Measurements from ENCODE around the gene CNTN5.

Gene CNTN5

DNA sequence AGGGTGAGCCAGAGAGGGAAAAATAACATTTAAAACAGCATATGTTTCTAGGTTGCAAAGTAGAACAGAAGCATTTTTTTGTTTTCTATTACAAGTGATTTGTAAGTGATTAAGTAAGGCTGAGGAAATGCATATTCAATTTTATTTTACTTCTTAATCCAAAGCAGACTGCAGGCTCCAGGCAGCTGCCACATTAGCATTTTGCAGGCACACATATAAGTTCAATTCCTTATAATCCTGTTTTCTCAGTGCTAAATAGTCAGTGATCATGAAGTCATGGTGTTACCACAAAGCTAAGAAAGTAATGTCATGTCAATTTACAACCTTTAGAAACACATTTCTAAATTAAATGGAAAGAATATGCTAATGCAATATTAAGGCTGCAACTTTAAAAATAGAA lies 149.8 kb downstream of the CNTN5 start:
- DNase-seq (ENCODE audit: low read depth in 2 of 2), result no peak

DNA sequence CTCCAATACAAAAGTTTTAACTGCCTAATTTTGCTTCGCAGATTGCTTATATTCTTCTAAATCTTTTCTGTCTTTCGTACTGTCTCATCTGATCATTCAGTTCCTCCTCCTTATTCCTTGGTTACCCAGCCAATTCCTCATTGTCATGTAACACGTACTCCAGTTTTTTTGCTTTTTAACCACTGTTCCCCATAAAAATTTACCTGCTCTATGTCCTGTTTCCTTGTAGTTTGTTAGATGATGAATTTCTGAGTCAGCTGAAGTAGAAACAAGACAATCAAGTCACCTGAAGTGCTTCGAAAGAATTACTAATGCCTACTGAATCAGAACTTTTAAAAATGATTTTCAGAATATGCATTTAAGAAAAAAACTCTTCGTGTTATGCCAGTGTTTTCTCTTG lies 150.6 kb downstream of the CNTN5 start:
- no peak for DNase-seq (ENCODE audit: low read depth in 2 of 2)

DNA sequence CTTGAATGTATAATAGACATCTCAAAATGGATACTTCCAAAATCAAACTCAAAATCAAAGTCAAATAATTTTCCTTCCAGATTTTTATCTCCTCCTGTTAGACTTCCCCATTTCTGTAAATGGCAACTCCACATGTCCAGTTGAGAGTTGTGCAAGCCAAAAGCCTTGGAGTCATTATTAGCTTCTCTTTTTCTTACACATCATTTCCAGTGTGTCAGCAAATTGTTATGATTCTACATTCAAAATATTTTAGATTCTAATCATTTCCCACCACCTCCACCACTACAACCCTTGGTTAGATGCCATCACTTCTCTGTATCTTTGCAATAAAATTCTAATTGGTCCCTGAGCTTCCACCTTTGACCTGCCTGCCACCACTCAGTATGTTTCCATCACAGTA lies 155.7 kb downstream of the CNTN5 start:
- no peak for DNase-seq (ENCODE audit: low read depth in 2 of 2)

DNA sequence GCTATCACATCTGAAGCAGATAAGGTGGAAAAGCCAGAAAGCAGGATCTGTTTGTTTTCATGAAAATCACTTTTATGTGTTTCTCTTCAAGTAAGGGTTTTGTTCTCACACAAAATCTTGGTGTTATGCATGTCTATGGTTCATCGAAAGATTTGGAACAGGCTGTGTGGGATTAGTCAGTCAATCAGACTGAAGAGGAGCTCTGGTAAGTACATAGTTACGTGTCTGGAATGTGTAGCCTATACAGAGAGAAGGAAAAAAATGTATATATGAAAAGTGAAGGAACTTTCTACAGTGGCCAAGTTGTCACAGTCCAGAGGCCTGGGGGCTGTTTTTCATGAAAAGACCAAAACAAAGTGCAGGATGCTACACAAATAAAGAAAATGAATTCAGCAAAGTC lies 156.7 kb downstream of the CNTN5 start:
- DNase-seq (ENCODE audit: low read depth in 2 of 2), result no peak

DNA sequence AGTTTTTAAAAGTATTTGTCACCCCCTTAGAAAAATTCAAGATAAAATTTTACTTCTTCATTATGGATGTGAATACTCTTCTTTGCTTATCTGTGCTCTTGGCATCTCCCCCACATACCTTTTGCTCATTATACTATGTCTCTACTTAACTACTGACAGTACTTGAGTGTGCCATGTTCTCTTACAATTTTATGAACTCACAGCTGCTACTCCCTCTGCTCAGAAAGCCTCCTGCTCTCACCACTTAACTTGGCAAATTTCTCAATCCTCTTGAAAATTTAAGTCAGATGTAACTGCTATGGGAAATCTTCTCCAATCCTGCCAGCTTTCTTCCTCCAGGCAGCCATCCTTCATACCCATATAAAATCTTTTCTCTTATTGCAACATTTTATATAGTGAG lies 163.4 kb downstream of the CNTN5 start:
- DNase-seq (ENCODE audit: low read depth in 2 of 2), result no peak

DNA sequence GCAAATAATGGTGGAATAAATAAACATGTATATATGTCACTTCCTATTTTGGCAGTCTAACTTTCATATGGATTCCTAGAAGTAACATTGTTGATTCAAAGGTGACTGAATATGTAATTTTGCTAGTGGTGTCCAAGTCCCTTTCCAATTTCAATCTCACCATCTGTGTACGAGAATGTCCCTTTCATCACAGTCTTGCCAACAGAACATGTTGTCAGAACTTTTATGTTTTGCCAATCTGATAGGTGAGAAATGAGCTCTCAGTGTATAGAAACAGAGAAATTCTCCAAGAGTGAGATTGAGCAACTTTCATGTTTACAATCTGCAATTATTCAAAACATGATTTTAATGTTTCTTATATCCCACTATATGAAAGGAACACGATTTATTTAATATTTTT lies 167.5 kb downstream of the CNTN5 start:
- no peak for DNase-seq (ENCODE audit: low read depth in 2 of 2)

DNA sequence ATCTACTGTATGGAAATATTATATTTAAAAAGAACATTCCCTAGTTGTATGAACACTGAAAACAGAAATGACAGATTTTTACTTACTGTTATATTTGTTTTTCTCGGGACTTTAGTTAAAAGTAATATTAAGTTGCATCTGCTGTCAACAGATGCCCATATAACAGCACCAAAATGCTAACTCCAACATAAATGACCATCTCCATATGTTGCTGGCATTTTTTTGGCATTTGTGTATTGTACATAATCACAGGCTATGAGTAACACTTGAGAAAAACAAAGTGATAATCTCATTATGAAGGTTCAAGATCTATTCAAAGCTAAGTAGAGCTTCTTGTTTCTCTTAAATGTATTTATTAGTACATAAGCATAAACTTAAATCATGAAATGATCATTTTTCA lies 172.0 kb downstream of the CNTN5 start:
- DNase-seq (ENCODE audit: low read depth in 2 of 2), result no peak

DNA sequence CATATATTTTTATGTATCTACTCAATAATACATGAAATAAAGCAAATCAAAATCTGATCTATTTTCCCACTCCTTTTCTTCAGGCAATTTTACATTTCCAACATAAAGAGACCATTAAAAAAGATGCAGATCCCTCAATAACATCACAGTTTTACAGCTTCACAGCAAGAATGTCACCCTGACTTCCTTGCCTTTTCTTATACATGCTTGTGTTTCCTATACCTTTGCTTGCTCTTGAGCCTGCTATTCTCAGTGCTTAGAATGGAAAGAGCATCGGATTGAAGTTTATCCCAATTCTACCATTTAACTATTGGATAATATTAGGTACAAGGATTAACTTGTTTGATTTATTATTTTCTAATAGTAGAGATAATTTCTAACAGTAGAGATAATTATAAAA lies 176.7 kb downstream of the CNTN5 start:
- no peak for DNase-seq (ENCODE audit: low read depth in 2 of 2)

DNA sequence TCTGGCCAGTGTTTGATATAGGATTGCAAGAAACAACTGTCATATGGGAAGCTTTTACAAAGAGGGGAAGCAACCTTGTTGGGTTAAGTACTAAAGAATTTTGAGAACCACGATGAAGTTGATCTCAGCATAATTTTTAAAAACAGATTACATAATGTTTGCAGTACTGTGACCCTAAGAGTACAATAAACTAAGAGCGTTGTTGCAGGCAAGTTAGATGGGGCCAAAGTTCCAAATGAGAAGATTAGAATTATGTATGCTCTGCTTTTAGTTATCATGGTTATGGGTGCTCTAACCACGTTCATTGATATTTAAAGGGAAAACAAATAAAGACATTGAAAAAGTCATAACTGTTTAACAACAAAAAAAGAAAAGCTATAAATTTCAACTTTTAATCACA lies 177.5 kb downstream of the CNTN5 start:
- no peak for DNase-seq (ENCODE audit: low read depth in 2 of 2)

DNA sequence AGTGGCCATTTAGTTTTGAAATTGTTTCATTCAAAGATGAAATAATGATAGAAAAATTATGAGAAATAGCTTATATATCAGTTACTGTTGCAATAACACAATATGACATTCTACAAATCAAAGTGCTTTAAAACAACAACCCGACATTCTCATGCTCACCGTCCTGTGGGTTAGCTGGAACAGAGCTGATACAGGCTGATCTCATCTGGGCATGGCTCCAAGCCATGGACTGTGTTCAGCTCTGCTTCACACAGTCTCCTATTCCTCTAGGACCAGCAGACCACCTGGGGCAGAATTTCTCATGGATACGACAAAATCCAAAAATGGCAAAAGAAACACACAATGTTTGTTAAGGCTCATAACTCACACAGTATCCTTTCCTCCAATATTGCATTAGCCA lies 178.6 kb downstream of the CNTN5 start:
- no peak for DNase-seq (ENCODE audit: low read depth in 2 of 2)

DNA sequence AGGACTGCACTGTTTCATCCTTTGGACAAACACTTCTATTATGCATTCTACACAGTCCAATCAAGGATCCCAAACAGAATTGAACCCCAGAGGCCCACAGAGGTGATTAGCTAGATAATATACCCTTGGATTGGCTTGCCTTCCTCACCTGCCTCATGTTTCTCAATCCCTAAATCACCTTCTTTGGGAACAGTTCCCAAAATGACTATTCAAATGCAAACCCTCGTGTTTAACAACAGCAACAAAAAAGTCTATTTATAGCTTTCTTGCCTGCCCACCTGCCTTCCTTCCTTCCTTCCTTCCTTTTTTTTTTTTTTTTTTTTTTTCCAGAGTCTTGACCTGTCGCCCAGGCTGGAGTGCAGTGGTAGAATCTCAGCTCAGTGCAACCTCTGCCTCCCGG lies 180.0 kb downstream of the CNTN5 start:
- no peak for DNase-seq (ENCODE audit: low read depth in 2 of 2)

DNA sequence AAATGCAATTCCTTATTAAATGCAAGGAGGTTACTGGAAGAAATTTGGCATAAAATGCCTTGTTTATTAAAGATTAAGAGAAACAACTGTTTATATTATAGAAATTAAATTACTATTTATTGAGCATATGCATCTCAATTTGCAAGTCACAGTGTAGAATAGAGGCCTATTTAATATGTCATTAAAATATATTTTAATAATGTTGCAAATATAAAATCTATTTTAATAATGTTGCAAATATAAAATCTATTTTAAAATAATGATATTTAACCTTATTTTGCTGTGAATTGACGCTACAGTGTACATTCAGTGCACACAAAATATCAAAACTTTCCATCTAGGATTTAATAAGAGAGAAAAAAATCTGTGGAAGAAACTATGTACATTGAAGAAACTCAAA lies 188.1 kb downstream of the CNTN5 start:
- no peak for DNase-seq (ENCODE audit: low read depth in 2 of 2)

DNA sequence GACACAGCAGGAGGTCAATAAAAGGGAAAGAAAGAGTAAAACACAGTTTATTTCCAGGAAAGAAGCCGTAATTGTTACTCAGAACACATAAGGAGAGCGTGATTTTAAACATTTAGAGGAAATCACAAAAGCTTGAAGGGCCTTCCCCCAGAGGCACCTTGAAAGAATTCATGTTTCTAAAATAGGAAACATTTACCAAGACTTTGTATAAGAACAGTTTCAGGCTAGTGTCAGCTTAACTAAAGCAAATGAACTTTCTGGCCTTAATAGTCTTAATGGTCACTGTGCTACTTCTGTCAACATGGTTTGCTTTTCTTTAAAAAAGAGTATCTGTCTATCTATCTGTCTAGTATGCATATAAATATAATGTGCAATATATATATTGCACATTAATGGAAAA lies 208.8 kb downstream of the CNTN5 start:
- DNase-seq (ENCODE audit: low read depth in 2 of 2), result no peak

DNA sequence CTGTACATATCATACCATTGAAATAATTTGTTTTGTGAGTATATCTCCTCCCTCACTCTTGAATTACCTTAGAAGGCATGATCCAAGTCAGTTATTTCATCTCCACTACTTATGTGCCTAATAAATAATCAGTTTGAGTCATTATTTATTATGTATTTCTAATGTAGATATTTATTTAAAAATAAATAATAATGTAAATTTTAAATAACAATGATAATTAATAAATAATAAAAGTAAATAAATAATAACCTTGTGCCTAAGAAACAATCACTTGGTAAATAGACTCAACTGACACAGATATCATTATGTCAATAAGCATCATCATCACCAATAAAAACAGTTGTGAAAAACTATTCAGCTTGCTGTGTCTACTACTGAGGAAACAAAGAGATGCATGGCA lies 213.8 kb downstream of the CNTN5 start:
- DNase-seq (ENCODE audit: low read depth in 2 of 2), result no peak

DNA sequence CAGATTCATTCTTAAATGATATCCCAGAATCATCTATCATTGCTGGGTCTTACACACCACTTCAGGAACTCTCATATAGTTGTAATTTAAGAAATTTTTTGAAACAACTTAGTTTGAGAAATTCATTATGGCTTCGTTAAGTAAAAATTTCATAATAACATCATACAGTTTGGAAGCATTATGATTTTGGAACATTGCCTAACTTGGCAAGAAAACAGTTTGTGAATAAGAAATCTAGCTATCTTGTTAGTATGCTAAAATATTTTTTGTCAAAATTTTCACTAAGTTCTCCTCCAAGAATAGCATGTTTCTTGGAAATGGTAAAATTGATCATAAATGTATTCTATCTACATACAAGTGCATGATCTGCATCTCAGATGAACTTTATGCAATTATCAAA lies 217.7 kb downstream of the CNTN5 start:
- DNase-seq (ENCODE audit: low read depth in 2 of 2), result no peak

DNA sequence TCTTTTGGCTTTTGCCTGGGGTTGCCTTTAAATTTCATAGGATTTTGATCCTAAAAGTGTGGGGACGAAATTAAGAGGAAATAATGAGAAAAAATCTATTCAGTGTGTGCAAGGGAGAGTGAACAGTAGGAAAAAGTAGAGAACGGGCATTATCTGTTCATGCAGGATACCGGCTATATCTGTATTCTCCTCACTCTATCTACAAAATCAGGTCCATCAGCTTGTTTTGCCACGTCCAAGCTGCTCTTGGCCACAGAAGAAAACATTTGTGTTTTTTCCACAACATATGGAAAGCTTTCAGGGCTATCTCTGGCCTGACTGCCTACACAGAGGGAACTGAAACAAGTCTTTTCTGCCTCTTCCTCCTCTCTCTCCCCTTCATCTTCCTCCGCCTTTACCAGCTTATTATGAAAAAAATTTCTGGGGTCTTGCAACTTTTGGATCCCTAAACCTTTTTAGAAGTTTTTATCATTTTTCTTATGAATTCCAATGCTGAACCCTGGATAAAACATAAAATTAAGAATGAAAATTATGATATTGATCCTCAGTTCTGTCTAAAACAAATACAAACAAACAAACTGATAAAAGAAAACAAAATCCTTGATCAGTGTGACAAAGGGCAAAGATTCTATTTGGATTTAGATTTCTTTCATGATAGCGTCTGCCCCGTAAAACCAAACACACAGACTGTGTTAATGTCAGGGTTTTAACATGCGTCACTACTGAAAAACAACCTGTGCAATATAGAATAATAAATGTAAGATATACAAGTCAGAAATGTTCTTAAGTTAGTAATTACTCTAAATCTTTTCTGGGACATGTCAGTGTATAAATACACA lies 219.7 kb downstream of the CNTN5 start:
- DNase-seq (ENCODE audit: low read depth in 2 of 2), result no peak

DNA sequence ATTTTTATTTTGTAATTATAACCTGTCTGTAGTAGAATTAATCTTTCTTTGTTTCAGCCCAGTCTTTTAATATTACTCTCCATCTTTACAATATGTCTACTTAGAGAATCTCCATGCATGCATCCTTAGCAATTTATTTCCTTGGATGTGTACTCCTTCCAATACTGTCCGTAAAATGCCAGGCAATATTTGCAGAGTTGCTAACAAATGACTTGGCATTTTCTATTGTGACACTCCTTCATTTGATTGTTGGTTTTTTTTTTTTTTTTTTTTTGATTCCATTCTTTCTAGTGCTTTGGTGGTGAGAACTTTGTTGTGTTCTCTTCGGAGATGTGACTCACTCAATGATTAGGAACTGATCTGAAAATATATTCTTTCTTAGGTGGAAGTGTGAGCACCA lies 220.3 kb downstream of the CNTN5 start:
- no peak for DNase-seq (ENCODE audit: low read depth in 2 of 2)

DNA sequence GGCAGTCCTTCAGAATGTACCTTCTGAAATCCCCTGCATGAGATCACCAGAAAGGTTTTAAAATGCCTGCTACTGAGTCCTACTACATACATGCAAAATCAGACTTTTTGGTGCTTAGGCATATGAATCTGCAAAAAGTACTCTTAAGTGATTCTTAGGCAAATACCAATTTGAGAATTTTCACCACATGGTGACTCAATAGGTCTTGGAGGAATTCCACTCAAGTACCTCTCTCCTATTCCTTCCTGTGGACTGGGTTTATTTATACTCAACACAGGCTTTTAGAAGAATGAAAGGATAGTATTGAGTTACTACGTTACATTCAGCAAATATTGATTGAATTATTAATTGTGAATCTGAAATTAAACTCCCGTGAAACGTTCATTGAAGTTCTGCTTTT lies 223.9 kb downstream of the CNTN5 start:
- no peak for DNase-seq (ENCODE audit: low read depth in 2 of 2)

DNA sequence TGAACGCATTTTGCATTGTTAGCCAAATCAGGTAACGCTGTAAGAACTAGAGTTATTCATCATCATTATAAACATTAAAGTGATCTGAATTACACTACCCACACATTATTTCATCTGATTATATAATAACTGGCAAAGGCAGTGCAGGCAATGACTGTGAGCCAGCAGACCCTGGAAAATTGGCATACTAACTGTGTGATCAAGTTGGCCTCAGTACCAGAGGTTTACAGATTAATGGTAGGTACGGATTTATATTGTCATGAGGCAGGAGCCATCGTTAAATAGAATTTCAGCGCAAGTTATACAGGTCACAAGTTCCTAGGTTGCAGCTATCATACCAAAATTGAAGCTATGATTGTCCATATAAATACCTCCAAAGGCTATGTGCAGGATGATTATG lies 225.4 kb downstream of the CNTN5 start:
- DNase-seq (ENCODE audit: low read depth in 2 of 2), result no peak

DNA sequence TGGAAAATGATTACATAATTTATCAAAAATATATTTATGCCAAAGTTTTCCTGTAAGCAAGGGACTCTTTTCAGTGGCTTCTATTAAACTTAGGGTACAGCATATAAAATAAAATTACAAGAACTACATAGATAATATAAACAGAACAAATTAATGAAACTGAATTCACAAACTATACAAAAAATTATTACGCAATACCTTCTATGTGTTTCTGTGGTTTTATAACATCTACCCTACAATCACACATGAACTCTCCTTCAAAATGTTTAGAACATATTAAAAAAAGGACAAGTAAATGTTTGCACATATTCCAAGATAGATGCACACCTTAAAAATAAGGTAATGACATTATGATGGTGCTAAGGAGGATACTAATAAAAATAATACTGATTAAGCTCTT lies 235.9 kb downstream of the CNTN5 start:
- no peak for DNase-seq (ENCODE audit: low read depth in 2 of 2)

DNA sequence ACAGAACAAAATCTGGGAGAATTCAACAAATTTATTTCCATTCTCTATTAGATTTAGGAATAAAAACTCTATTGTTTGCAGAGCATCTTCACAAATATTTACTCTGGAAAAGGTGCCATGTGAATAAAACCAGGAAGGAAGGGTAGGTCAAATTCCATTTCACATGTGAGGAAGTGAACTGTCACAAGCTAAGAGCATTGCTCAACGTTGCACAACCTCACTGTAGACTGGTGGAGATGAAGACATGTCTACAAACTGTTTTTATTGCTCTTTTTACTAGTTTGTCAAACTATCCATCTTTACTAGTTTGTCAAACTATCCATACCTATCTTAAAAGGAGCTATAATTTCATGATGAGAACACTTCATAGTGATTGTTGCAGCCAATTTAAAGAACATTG lies 236.4 kb downstream of the CNTN5 start:
- no peak for DNase-seq (ENCODE audit: low read depth in 2 of 2)

DNA sequence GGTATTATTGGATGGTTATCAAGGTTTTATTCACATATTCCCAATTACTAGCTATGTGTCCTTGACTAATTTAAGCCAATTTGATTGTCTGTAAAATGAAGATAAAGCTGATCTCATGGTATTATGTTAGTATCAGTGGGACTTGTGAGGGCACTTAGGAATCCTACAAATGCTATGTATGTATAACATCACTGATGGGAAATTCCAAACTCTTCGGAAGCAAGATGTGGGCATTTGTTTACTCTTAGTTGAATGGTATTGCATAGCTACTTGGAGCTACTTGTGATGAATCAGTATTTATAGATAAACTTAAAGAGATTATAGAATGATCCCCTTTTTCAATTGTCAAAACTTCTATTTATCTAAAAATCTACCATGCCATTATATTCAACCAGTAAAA lies 239.9 kb downstream of the CNTN5 start:
- DNase-seq (ENCODE audit: low read depth in 2 of 2), result no peak

DNA sequence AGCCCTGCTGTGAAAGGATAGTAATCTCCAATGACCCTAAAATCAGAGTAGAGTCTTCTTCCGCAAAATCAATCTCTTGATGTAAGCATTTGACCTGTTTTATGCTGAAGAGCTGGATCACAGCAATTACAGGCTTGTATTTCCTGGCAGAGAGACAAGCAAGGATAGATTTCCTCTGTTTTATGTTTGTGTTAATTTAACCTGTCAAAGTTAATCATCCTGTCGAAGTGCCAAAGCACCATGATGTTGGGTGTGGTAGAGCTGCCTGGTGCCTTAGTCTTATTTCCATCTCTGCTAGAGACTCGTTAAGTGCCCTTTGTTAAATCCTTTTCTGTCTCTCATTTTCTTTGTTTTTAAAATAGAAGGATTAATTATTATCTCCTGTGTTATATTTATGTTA lies 248.1 kb downstream of the CNTN5 start:
- no peak for DNase-seq (ENCODE audit: low read depth in 2 of 2)

DNA sequence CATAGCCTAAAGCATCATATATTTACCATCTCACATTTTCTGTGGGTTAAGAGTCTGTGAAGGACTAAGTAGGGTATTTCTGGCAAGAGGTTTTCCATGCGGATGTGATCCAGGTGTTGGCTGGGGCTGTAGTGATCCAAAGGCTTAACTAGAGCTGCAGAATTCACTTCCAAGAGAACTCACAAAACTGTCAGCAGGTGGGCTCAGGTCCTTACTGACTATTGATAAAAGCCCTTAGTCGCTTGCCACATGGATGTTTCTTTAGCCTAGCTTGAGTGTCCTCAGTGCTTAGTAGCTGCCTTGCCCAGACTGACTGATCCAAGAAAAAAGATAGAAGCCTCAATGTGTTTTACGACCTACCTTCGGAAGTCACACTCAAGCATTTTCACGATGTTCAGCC lies 250.8 kb downstream of the CNTN5 start:
- no peak for DNase-seq (ENCODE audit: low read depth in 2 of 2)
